Skeletal muscle tissue (tissue), 4 donors: ENCODE measurements around the gene DEPP1. TPM values are rescaled to one million over a fixed set of nuclear protein-coding genes. Genes with fewer than 3 reads are reported as not detected.

Source experiments
- H3K27ac ChIP-seq: one replicate; pipeline ENCODE4 v1.7.0; 2013; ENCODE audit warnings: mild to moderate bottlenecking, low read depth, low read length, inconsistent platforms
- H3K27me3 ChIP-seq, 3 donors: one replicate each; pipeline ENCODE4 v1.7.0; 2013; ENCODE audit warnings: low read length in 3 of 3; ENCODE audit not compliant: control insufficient read depth in 3 of 3, insufficient read depth in 3 of 3
- H3K36me3 ChIP-seq, 3 donors: one replicate each; pipeline ENCODE4 v1.7.0; 2013; ENCODE audit warnings: low read length in 3 of 3; ENCODE audit not compliant: control insufficient read depth in 3 of 3, insufficient read depth in 3 of 3
- H3K4me1 ChIP-seq, 3 donors: one replicate each; pipeline ENCODE4 v1.7.0; 2013; ENCODE audit warnings: low read length in 3 of 3, mild to moderate bottlenecking in 3 of 3; ENCODE audit not compliant: control insufficient read depth in 3 of 3, insufficient read depth in 3 of 3
- H3K4me3 ChIP-seq, 3 donors: one replicate each; pipeline ENCODE4 v1.7.0; 2013; ENCODE audit warnings: low read length in 3 of 3
- H3K9ac ChIP-seq, 3 donors: one replicate each; pipeline ENCODE4 v1.7.0; 2013; ENCODE audit warnings: low read length in 3 of 3, mild to moderate bottlenecking in 3 of 3, moderate library complexity in 2 of 3, low read depth in 1 of 3
- H3K9me3 ChIP-seq, 3 donors: one replicate each; pipeline ENCODE4 v1.7.0; 2013; ENCODE audit warnings: low read length in 3 of 3; ENCODE audit not compliant: control insufficient read depth in 3 of 3
- total RNA-seq: library from RNA; depleted of rRNA; stranded (reverse); fragments of >200 nt; gene quantifications from one replicate; pipeline ENCODE4 v1.2.3, GENCODE V29; 2014
- donor health status: Osteomylitis.

The DEPP1 gene
- total RNA-seq, 1 donor from 2014 or later, result 12.5 TPM

DNA sequence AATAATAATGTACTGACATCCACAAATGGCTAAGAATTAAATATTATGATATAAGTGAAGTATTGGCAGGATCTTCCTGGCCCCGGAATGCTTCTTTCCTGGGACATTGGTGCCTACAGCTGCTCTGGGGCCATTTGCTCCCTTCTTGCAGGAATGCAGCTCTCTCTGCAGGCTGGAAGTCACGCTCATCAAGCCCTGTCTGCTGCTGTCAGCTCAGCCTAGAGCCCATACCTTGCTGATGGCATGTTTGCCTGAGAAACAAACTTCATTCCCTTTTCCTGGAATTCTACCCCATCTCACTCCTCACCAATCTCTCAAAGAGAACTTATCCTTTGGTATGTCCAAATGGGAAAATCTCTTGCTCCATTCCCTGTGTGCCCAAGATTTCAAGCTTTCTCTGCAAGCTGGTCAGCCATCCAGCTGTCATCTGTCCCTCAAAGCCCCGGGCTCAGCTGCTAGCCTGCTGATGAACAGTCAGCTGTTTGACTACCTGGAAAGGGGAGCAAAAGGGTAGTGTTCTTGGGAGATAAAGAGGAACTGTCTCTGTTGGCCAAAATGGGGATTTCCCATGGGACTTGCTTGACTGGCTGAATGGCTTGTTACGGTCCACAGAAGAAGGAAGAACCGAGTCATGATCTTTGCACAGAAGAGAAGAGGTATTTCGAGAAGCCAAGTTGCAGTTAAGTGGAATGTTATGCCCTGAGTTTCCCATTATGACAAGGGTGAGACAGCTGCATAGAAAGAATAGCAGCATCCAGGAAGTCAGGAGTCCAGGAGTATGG is 31.0 kb downstream of the DEPP1 start:
- H3K4me1 ChIP-seq, result peaks cover 14 to 44% (median 22%) of the 10 kb centered on the region in 3 donors
- no peaks in the 10 kb centered on the region for H3K27me3 ChIP-seq
- no peaks in the 10 kb centered on the region for H3K9me3 ChIP-seq
- H3K36me3 ChIP-seq, result no peaks in the 10 kb centered on the region
- H3K9ac ChIP-seq, result no peak overlapping the region
- H3K4me3 ChIP-seq, result no peak overlapping the region
- H3K27ac ChIP-seq, result no peak overlapping the region

DNA sequence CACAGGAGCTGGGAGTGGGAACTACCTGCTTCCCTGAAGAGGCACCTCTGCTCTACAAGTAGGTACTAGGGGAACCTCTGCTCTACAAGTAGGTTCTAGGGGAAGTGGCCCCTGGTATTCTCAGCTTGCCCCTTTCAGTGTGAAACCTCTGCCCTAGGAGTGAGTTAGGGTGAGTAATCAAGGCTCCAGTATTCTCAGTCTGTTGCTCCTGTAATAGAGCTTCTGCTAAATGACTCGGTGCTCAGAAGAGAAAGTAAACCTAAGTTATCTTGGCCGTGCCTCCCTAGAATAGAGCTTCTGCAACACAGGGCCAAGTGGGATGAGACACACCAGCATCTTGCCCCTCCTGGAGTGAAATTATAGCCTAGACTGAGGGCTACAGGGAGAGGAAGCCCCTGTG is 32.4 kb downstream of the DEPP1 start:
- H3K9me3 ChIP-seq, result no peaks in the 10 kb centered on the region
- no peak overlapping the region for H3K27ac ChIP-seq

GRCh38 chr10:44944354-44944753 is 34.3 kb downstream of the DEPP1 start:
- no peaks in the 10 kb centered on the region for H3K9me3 ChIP-seq
- H3K4me3 ChIP-seq, result no peak overlapping the region
- no peak overlapping the region for H3K9ac ChIP-seq
- H3K27ac ChIP-seq, result no peak overlapping the region
- peaks cover 11 to 30% (median 19%) of the 10 kb centered on the region in 3 donors for H3K4me1 ChIP-seq
- no peaks in the 10 kb centered on the region for H3K27me3 ChIP-seq
- H3K36me3 ChIP-seq, result no peaks in the 10 kb centered on the region

More for the DNA sequence above, 32.4 kb downstream of the DEPP1 start:
- H3K36me3 ChIP-seq, result no peaks in the 10 kb centered on the region
- no peak overlapping the region for H3K9ac ChIP-seq
- peaks cover 14 to 44% (median 22%) of the 10 kb centered on the region in 3 donors for H3K4me1 ChIP-seq
- H3K4me3 ChIP-seq, result peak overlapping the region in 1 of 3 donors; percentile 12
- no peaks in the 10 kb centered on the region for H3K27me3 ChIP-seq

DNA sequence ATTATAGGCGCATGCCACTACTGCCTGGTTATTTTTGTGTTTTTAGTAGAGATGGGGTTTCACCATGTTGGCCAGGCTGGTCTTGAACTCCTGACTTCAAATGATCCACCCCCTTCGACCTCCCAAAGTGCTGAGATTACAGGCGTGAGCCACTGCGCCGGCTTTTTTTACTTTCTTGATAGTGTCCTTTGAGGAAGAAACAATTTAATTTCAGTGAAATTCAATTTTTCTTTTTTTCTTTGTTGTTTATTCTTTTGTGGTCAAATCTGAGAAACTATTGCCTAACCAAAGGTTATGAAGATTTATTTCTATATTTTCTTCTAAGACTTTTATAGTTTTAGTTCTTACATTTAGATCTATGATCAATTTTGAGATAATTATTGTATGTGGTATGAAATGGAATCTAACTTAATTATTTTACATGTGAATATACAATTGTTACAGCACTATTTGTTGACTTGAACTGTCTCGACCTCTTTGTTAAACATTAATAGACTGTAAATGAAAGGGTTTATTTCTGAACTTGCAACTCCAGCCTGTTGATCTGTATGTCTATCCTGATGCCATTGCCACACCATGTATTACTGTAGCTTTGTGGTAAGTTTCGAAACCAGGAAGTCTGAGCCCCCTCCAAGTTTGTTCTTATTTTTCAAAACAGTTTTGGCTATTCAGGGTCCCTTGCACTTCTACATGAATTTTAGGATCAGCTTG is 38.8 kb downstream of the DEPP1 start:
- Histone ChIP-seq H3K9ac (no peak overlapping the region), H3K27me3 (no peaks in the 10 kb centered on the region), H3K27ac (no peak overlapping the region), H3K36me3 (no peaks in the 10 kb centered on the region), H3K9me3 (no peaks in the 10 kb centered on the region), H3K4me1 (peaks cover 10 to 20% (median 15%) of the 10 kb centered on the region in 3 donors), H3K4me3 (no peak overlapping the region)

- Histone ChIP-seq H3K36me3 (no peaks in the 10 kb centered on the region), H3K4me1 (peaks cover 14 to 27% (median 23%) of the 10 kb centered on the region in 3 donors), H3K27ac (no peak overlapping the region), H3K4me3 (no peak overlapping the region), H3K9ac (no peak overlapping the region), H3K27me3 (no peaks in the 10 kb centered on the region), H3K9me3 (no peaks in the 10 kb centered on the region)
Observed at GRCh38 chr10:44938956-44939355, 39.7 kb downstream of the DEPP1 start.

DNA sequence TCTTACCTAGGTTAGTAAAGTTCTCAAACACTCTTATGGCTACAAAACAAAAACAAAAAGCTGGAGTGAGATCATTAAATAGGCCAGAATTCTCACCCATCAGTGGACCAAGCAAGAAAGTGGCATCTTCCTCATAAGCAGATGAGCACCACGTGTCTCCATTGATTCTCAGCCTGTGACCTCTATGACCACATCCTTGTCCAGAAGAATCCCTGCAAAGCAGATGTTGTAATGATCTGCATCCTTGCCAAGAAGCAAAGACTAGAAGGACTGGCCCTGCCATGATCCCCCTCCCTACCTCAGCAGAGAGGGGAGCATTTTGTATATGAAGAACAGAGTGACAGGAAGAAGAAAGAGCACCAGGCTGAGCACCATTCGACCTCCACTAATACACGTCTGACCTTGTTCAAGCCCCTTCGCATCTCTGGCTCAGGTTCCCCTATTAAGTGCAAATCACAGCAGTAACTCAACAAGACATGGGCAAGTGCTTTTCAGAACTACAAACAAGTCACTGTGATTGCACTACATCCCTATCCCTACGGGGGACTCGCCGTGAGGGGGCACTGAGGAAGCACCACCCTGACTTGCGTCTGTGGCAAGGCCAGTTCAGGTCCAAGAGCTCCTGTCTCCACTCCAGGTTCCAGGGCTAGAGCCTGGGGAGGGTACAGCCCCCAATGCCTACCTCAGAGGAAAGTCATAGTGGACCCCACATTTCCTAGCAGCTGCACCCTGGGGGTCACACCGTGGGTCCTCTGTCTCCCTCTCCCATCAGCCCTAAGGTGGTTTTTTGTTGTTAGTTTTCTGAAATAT is 41.2 kb downstream of the DEPP1 start:
- Histone ChIP-seq H3K4me3 (no peak overlapping the region), H3K36me3 (no peaks in the 10 kb centered on the region), H3K4me1 (peaks cover 21 to 38% (median 36%) of the 10 kb centered on the region in 3 donors), H3K9ac (no peak overlapping the region), H3K27me3 (no peaks in the 10 kb centered on the region), H3K9me3 (no peaks in the 10 kb centered on the region), H3K27ac (no peak overlapping the region)

DNA sequence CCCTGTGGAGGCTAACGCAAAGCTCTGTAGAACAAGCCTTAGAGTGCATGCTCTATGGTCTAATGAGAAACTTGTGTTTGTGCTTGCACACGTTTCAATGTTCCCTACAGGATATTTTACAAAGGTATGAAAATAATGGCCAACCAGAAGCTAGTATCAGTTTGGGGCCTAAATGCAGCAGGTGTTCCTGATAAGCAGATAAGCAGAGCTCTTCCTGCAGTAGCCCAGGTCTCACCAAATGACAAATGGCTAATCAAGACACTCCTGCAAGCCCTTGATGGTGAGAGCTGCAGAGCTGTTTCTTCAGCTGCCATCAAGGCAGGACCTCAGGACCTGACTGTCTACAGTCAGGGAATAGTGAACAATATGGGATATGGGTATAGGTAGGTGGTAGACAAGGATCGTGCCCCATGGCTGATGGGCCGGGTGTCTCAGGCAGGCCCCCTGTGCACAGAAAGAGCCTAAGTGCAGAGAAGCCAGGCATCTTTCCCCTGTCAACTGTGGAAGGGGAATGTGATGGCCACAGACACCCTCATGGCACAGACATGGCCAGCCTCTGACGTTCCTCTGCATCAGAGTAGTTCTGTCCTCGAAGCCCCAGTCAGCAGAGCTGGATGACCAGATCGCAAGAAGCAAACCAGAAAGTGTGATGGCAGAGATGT is 42.2 kb downstream of the DEPP1 start:
- H3K4me1 ChIP-seq, result peaks cover 22 to 40% (median 40%) of the 10 kb centered on the region in 3 donors
- no peak overlapping the region for H3K9ac ChIP-seq

DNA sequence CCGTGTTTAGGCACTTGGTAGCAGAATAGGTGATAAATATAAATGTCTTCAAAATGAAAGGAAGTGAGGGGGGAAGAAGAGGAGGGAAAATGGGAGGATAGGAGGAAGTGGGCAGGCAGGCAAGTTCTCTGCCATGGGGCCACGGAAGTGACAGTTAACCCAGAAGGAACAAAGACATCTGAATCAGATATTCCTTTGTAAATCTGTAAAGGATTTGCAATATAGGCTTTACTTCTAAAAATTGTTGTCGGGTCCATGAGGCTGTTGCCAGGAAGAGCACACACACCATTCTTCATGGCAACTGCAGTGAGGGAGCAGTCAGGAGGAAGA is 42.7 kb downstream of the DEPP1 start:
- H3K4me3 ChIP-seq, result no peak overlapping the region
- peak overlapping the region; percentile 23 for H3K27ac ChIP-seq
- H3K9me3 ChIP-seq, result no peaks in the 10 kb centered on the region
- peaks cover 22 to 40% (median 40%) of the 10 kb centered on the region in 3 donors for H3K4me1 ChIP-seq
- no peaks in the 10 kb centered on the region for H3K27me3 ChIP-seq
- H3K9ac ChIP-seq, result no peak overlapping the region
- H3K36me3 ChIP-seq, result no peaks in the 10 kb centered on the region

More for the DNA sequence above, 42.2 kb downstream of the DEPP1 start:
- Histone ChIP-seq H3K27me3 (no peaks in the 10 kb centered on the region), H3K36me3 (no peaks in the 10 kb centered on the region), H3K27ac (no peak overlapping the region), H3K4me3 (no peak overlapping the region), H3K9me3 (no peaks in the 10 kb centered on the region)

- H3K4me1 ChIP-seq, result peaks cover 22 to 40% (median 40%) of the 10 kb centered on the region in 3 donors
Observed at GRCh38 chr10:44935201-44935965, 43.2 kb downstream of the DEPP1 start.

More at GRCh38 chr10:44935201-44935965, 43.2 kb downstream of the DEPP1 start:
- Histone ChIP-seq H3K9ac (no peak overlapping the region), H3K9me3 (no peaks in the 10 kb centered on the region), H3K27ac (peak overlapping the region; percentile 23), H3K4me3 (no peak overlapping the region), H3K36me3 (no peaks in the 10 kb centered on the region), H3K27me3 (no peaks in the 10 kb centered on the region)
